HL-60/S4 treated with phorbol 12-myristate 13-acetate at 8.2 ng/mL for 4 days and 3 days (cell line): ENCODE data around the gene EFNA2.

Experiments
- in situ Hi-C: fragments of 300-500 bp; cut with MboI; formaldehyde crosslinking; loops from 2 replicates; pipeline ENCODE4 v1.15.0; 2022; ENCODE audit warnings: low sequenced_read_pairs

EFNA2 gene

DNA sequence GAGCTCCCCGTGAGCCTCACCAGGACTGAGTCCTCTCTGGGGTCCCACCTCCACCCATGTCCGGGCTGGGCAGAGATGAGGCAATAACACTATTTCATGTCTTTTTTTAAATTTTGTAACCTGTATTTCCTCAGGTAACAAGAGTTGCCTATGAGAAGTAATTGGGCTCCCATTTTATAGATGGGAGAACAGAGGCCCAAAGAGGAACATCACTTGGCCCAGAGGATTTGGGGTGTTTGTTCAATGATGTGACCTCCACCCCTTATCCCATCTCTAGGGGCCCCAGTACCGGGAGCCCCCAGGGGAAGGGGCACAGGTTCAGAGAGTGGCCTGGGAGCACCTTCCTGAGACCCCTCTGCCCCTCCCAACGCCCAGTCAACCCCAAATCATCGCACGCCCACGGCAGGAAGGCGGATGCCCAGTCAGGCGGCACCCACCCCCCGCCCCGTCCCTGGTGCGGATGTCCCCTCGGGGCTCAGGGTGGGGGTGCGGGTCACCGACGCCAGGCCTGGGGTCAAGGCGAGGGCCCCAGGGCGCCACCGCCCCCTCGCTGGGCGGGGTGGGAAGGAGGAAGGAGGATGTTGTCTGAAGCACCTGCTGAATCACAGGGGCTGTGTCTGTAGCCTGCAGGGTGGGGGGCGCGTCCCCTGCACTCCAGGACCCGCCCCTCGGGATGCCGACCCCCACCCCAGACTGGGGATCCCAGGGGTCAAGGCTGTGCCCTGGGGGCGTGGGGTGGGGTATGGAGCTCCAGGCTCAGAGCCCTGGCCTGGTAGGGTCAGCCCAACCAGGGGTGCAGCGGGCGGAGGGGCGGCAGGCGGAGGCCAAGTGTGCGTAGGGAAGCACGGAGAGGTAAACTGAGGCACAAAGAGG lies 25.6 kb upstream of the EFNA2 start:
- in situ Hi-C loops = no loop called here

DNA sequence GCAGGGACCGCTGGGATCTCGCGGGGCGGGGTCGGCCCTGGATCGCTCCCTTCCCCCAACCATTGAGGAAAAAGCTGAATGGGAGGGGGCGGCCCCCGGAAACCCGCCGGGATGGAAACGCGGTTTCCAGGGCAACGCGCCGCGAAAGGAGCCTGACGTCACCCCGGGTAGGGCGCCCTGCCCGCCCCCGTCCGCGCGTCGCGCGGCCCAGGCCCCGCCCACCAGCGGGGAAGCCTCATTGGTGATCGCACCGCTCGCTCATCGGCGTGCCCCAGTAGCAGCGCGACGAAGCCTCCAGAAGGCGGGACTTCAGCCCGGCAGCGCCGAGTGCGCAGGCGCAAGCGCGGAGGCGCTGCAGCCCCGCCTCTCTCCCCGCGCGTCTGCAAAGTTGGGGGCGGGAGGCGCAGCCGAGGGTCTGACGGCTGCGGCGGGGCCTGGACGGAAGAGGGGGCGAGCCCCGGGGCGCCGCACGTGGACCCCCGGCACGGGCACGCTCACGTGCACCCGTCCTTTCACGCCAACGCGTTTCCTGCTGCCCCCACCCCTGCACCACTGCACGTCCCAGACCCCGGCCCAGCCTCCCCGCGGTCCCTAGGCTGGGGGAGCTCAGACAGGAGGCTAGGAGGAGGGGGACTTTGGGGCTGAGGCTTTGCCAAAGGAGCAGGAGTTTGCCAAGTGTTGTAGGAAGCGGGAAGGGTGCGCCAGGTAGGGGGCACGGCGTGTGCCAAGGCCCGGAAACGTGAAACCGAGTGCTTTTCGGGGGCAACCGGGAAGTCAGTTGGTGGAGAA lies 24.7 kb upstream of the EFNA2 start:
- in situ Hi-C loops = no loop called here

DNA sequence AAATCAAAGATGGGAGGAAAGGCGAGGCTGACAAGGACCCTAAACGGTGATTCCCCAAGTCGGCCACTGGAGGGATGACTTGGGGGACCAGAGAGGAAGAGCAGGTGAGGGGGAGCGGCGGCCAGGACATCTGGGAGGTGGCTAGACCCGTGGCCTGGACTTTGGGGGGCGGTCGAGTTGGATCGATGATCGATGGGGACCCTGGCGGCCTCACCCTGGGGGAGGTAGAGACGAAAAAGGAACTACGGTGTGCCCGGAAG lies 24.2 kb upstream of the EFNA2 start:
- in situ Hi-C loops = no loop called here

DNA sequence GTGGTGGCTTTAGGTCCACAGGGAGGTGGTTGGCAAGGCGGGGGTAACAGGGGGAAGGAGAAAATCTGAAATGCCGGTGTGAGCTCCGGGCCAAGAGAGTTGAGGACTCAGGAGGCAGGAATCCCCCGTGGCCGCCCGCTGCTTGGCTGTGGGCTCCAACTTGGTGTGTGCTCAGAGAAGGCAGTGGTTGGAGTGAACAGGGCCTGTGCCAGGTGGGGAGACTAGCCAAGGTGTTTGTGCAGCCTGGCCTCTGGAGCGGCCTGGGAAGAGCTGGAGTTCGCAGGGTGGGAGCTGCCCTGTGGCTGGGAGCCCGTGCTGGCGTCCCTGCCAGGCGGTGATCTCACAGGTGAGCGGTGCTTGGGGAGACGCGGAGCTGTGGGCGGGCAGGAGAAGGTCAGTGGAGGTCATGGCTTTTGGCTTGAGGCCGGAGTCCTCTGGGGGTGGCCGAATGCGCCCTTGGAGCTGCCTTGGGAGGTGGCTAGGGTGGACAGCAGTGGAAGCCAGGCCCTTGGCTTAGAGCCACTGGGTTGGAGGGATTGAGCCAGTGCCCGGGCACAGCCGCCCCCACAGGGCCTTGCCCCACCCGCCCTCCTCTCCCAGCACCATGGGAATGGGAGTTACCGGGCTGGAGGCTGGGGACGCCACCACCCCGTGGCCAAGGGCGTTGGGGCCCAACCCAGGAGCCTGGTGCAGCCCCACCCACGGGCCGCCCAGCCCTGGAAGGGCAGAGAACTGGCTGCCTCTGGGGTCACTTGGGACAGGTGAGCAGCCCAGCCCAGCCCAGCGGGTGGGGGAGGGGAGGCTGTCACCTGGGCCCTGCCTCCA lies 23.7 kb upstream of the EFNA2 start:
- in situ Hi-C loops = no loop called here

DNA sequence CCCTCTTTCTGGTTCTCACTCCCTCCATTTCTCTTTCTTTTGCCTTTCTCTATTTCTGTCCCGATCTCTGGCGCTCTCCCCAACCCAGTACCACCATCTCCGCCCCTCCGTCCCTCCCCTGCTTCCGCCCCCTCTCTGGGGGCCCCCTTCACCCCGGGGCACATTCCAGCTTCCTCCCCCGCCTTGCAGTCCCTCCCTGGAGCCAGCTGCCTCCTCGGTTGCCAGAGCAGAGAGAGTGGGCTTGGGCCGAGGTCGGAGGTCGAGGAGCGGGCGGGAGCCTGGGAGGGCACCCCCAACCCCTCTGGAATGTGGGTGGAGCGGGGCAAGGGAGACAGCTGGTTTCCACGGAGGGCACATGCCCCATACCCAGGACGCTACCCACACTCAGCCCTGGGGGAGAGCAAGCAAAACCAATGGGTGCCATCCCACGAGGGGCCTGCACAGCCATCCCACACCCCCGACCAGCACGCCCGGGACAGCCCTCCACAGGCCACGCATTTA lies 23.0 kb upstream of the EFNA2 start:
- in situ Hi-C loops = no loop called here

DNA sequence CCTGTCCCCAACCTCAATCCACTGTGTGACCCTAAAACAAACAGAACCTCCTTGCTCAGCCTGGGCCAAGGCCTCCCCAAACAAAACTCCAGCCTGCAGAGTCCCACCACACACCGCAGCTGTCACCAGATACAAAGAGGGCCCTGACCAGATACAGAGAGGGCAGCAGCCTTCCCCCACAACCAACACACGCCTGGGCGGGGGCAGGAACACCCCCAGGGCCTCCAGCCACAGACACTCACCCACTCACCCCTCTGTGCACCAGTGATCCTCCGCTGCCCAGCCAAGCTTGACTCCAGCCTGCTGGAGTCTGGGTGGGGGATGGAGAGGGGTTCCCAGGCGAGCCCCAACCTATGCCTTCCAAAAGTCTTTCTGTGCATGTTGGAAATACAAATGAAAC lies 22.5 kb upstream of the EFNA2 start:
- in situ Hi-C loops = no loop called here

DNA sequence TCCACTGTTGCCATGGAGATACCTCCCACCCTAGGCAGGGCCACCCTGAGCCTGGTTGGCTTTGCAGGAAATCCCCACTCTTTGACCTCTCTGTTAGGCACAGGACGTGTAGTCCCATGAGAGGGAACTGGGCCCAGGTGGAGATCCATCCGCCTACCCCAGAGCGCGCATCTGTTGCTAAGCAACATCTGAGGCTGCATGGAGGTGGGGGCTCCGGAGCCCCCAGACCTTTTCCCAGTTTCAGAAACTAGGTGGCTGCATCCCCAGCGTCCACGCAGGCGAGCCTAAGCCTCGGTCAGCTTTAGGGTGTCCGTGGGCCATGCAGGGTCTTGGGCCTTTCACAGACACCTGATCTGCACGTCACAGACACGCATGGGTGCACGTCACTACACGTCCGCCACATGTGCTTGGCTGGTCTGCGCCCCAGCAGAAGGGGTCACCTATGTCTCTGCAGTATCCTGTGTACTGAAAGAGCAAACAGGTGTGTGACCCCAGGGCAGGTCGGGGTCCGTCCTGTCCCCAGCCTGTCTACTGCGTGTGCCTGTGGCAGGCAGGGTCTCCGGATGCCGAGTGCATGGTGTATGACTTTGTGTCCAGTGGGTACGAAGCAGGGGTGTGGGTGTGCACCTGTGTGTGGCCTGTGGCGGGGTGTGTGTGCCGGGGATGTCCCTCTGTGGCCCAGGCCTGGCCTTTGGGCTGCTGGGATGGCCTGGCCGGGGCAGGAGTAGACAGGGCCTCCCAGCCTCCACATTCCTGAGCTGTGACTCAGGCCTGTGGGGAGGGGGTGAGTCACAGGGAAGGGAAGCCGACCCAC lies 20.7 kb upstream of the EFNA2 start:
- in situ Hi-C loops = no loop called here

DNA sequence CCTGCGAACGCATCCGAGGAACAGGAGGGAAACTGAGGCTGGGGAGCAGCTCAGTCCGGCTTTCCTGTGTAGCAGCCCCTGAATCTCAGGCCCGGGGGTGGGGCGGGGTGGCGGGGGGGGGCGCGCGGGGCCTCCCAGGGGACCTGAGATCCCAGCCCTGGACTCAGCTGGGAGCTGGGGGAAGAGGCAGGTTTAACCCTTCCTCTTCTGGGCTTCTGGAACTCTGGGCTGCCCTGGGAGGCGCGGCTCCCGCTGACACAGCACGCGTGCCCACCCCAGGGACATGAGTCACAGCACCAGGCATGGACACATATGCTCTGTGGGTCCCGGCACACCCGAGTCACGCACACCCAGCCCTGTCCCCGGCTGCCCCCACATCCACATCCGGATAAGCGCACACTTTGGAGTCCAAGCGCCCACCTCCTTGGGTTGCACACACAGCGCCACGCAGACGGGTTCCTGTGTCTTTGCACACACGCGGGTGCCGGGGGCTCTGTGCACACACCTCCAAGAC lies 20.0 kb upstream of the EFNA2 start:
- in situ Hi-C loops = no loop called here

DNA sequence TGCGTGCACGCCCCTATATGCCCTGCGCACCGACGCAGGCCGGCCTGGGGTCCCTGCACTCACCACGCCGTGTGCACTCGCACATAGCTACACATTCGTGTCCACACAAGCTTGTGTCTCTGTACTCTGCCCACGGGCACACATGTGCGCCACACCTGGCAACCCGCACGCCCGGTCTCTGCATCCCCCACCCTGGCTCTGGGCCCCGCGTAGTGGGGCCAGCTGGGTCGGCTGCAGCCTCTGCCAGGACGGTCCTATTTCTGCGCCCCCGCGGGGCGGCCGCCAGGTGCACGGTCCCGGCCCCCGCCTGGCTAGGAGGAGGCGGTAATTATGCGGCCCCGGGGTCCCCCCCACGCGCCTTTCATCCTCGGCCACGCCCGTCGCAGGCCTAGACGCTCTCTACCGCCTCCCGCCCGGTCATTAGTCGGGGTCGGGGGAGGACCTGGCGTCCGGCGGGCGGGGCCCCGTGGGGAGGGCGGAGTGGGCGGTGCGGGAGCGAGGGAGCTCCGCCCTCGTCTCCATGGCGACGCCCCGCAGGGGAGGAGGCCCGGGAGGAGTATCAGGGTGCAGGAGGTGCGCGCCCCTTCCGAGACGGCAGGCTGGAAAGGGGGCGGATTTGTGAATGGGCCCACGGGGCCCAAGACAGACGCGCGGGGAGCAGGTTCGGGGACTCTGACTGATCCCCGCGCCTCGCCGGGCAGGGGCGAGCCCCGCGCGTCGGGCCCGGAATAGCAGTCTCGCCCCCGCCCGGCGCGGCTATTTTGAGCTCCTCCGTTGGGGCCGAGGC lies 19.4 kb upstream of the EFNA2 start:
- in situ Hi-C loops = no loop called here

DNA sequence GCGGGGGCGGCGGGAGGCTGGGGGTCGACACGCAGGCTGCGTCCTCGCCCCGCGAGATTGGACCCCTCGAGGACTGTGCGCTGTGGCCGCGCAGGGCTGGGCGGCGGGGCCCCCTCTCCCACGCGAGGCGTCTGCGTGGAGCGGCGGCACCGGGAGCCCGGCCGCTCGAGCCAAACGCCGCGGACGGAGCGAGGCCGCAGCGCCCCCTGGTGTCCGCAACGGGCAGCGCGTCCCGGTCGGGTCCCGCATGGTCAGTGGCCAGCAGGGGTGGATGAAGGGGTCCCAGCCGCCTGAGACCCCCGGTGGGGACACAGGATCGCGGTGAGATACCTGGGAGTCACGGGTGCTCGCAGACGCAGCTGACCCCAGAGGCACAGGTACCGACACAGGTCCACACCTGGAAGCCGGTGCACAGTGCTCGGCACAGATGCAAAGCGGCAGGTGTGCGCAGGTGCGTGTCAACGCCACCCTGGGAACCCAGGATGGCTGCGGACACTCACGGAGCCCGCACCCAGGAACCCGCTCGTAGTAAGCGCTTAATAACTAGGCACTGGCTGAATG lies 18.7 kb upstream of the EFNA2 start:
- in situ Hi-C loops = no loop called here

DNA sequence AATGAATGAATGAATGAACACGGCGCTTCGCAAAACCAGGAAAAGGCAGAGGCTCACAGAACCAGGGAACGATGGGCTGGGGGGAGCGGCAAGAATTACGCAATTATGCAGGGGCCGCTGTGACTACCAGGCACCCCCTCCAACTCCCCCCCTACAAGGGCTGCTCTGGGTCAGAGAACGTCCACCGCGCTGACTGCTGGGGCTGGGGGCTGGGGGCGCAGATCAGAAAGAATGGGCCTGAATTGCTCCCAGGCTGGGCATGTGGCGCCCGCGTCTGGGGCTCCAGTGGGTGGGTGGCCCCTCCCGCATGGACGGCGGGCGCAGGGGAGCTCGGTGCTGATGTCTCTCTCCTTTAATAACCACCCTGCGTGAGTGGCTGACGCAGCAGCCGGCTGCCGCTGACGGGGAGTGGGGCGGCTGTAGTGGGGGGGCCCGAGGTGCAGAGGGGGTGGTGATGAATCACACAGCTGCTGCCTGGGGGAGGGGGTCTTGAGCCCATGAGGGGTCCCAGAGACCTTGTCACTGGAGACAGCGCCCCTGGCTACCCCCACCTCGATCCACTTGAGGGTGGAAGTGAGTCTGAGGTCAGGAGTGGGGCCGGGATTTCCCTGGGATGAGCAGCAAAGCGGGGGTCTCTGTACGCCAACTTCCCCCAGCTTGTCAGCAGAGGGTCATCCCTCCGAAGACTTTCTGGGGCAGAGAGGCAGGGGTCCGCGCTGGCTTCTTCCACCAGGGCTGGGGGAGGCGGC lies 18.0 kb upstream of the EFNA2 start:
- in situ Hi-C loops = no loop called here

DNA sequence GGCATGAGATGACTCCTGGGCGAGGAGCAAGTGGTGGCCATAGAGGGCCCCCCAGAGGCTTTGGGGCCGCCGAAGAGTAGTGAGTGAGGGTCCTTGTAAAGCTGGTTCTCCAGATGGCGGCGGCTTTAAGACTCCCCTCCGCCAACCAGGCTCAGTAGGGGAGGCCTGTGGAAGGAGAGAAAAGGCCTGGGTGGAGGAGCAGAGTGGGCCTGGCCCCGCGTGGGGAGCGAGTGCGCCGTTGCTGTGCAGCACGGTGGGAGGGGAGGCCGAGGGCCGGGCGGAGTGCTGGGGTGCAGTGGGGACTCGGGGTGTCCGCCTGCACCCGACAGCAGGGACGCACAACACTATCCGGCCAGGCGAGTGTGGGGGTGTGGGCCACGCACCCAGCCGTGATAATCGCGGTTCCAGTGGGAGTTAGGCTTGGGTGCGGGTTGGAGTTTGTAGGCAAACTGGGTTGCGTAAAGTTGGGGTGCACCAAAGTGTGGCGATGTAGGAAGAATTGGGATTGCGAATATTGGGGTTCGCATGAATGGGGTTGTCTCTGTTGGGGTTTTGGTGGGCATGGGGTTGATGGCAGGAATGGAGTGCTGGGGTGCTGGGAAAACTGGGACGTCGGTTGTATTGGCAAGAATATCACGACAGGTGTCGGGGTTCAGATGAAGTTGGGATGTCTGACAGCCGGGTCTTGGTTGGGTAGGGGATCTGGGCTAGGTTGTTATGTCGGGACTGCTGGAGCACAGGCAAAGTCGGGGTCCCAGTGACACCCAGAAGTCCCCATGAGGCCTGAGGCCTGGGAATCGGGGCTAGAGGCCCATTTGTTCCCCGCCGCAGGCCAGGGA lies 17.2 kb upstream of the EFNA2 start:
- in situ Hi-C loops = no loop called here

DNA sequence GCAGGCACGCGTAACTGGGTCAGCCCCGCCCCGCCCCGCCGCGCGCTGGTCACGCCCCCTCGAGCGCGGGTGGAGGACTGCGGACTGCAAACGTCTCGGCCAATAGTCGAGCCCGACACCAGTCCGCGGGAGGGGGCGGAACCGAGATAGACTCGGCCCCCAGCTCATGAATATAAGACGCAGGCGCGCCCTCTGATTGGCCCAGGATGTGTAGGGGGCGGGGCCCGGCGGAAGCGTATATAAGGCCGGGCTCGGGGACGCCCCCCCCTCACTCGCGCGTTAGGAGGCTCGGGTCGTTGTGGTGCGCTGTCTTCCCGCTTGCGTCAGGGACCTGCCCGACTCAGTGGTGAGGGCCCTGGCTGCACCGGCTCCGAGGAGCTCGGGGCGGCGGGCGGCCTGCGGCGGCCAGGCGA lies 16.6 kb upstream of the EFNA2 start, which contains the start of gene CIRBP:
CIRBP (plus strand) TSS at position 268 of the 413 bp plus-strand sequence. CDS start 1,602 bp downstream, outside the sequence.
- in situ Hi-C loops = no loop called here

DNA sequence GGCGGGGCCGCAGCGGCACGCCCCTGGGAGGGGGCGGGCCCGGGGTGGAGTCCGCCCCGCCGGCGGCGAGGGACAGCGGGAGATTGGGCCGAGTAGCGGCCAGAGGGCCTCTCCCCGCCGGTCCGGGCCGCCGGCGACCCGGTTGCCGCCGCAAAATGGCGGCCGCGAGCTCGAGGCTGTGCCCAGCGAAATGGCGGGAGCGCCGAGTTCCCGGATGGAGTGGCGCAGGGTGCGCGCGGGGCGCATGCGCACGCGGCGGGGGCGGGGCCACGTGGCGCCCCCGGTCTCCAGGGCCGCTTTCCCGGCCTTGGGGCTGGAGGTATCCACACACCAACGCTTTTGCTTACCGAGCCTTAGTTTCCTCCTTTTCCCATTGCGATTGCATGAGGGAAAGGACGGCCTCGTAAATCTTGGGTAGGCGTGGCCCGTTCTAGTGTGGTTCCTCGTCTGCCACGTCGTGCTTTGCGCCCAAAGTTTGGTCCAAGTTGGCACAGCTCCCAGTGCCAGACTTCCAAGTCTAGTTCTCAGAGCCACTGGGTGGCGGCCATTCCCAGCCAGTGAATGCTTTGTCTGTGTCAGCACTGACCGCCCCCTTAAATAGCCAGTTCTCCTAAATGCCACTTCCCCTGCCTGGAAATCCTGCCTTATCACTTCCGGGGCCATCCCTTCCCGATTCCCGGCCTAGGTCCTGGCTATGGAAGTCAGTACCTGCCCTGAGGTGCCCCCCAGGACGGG lies 16.0 kb upstream of the EFNA2 start:
- in situ Hi-C loops = no loop called here

DNA sequence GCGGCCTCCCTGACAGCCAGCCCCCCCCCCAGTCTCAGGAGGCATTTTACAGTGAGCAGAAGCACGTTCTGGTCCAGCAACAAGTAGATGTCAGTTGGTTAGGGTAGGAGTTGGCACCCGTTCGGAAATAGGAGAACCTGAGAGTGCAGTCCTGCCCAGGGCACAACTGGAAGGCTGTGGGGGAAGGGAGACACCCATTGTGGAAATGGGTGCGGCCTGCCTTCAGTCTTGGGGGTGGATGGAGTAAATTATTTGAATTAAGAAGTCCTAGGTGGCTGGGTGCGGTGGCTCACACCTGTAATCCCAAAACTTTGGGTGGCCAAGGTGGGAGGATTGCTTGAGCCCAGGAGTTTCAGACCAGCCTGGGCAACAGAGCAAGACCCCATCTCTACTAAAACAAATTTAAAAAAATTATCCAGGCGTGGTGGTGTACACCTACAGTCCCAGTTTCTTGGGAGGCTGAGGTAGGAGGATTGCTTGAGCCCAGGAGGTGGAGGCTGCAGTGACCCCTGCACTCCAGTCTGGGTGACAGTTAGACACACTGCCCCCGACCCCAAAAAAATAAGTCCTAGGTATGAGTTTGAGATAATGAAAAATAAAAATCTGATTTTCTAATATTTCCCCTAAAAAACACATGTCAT lies 15.3 kb upstream of the EFNA2 start:
- in situ Hi-C loops = no loop called here

DNA sequence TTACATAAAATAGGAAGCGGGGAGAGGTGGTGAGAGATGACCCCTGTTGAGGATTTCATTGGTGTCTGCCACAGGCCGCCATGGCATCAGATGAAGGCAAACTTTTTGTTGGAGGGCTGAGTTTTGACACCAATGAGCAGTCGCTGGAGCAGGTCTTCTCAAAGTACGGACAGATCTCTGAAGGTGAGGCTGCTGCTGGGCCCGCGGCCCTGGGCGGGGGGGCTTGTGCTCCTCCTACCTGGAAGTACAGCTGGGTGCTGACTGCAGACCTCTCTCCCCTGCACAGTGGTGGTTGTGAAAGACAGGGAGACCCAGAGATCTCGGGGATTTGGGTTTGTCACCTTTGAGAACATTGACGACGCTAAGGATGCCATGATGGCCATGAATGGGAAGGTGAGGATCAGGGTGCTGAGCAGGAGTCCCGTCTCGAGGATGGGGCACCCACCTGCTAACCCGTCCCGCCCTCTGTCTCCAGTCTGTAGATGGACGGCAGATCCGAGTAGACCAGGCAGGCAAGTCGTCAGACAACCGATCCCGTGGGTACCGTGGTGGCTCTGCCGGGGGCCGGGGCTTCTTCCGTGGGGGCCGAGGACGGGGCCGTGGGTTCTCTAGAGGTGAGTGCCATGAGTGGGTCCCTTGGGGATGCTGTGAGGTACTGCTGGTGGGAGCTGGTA lies 14.7 kb upstream of the EFNA2 start:
- in situ Hi-C loops = no loop called here
